ENCODE measurements around the gene HIF3A.

The HIF3A gene

GRCh38 chr19:46386996-46387712 is 90.3 kb downstream of the HIF3A start:
- DNase-seq, result no peak

- no peak for DNase-seq
Measured at GRCh38 chr19:46387713-46388130, 90.9 kb downstream of the HIF3A start.

GRCh38 chr19:46388311-46389095 is 91.7 kb downstream of the HIF3A start:
- no peak for DNase-seq

GRCh38 chr19:46390121-46390858 is 93.4 kb downstream of the HIF3A start:
- DNase-seq, result no peak

GRCh38 chr19:46390866-46391265 is 94.0 kb downstream of the HIF3A start:
- no peak for DNase-seq

- no peak for DNase-seq
Measured at GRCh38 chr19:46391296-46392251, 94.7 kb downstream of the HIF3A start.

- DNase-seq, result no peak
Measured at GRCh38 chr19:46392252-46392801, 95.5 kb downstream of the HIF3A start.

GRCh38 chr19:46392837-46393236 is 96.0 kb downstream of the HIF3A start:
- DNase-seq, result no peak

Data from stimulated activated CD4-positive, alpha-beta T cell treated with anti-CD3 and anti-CD28 coated beads, Interleukin-4, amount 100 ng/mL, for 24 hours (primary cell).